ENCODE results near the gene CD9.
"Not testable (repeated sequence)": the region's sequence is repeated elsewhere in the genome, so short reads cannot be mapped to it uniquely, and the experiment has no call there.

Gene CD9

GRCh38 chr12:6181583-6182278 lies 18.5 kb upstream of the CD9 start:
- H3K4me3 ChIP-seq (ENCODE audit: low read depth, low read length) = no peak overlapping the region
- TF ChIP-seq CTCF (conservative IDR thresholded peaks at IDR 0.05; ENCODE audit: low read depth, low read length) = no peak
- no peak for DNase-seq (ENCODE audit: low read depth)

- peak; percentile 87 for DNase-seq (ENCODE audit: low read depth)
- no peak overlapping the region for H3K4me3 ChIP-seq (ENCODE audit: low read depth, low read length)
- no peak for TF ChIP-seq CTCF (conservative IDR thresholded peaks at IDR 0.05; ENCODE audit: low read depth, low read length)
Measured at GRCh38 chr12:6182279-6182898, 17.8 kb upstream of the CD9 start.

GRCh38 chr12:6183689-6184428 lies 16.3 kb upstream of the CD9 start:
- TF ChIP-seq CTCF (conservative IDR thresholded peaks at IDR 0.05; ENCODE audit: low read depth, low read length) = no peak
- peak; percentile 66 for DNase-seq (ENCODE audit: low read depth)
- no peak overlapping the region for H3K4me3 ChIP-seq (ENCODE audit: low read depth, low read length)

DNA sequence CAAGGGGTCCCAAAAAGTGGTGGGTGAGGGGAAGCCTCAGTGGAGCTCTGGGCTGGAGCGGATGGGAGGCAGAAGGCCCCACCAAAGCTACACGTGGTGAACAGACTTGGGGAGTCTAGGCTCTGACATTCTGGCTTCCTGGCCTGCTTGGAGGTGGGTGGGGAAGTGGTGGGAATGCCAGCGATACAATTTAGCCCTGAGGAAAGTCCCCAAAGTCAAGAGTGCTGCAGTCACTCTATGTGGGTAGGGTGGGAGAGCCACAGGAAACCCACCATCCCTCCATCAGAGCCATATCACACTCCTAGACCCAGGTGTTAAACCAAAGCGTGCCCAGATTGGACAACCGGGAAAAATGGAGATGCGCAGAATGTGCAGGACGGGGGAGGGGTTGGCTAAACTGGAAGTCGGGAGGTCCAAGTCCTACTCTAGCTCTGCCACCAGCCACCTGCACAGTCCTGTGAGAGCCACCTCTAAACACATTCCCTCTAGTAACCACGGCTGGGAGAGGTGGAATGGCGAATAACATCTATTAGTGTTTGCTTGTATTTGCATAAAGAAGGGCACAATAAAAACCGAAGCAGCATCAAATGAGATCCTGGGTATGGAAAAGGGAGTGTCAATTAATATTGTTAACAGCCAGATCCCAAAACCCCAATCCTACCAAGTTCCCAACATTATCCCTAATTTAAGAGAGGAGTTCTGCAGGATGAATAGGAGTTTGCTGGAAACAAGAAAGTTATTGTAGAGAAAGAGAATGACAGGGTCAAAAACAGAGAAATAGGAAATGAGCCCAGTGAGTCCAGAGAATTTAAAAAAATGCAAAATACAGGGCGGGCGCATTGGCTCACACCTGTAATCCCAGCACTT lies 14.0 kb upstream of the CD9 start:
- no peak for DNase-seq (ENCODE audit: low read depth)
- no peak for TF ChIP-seq CTCF (conservative IDR thresholded peaks at IDR 0.05; ENCODE audit: low read depth, low read length)
- no peak overlapping the region for H3K4me3 ChIP-seq (ENCODE audit: low read depth, low read length)

DNA sequence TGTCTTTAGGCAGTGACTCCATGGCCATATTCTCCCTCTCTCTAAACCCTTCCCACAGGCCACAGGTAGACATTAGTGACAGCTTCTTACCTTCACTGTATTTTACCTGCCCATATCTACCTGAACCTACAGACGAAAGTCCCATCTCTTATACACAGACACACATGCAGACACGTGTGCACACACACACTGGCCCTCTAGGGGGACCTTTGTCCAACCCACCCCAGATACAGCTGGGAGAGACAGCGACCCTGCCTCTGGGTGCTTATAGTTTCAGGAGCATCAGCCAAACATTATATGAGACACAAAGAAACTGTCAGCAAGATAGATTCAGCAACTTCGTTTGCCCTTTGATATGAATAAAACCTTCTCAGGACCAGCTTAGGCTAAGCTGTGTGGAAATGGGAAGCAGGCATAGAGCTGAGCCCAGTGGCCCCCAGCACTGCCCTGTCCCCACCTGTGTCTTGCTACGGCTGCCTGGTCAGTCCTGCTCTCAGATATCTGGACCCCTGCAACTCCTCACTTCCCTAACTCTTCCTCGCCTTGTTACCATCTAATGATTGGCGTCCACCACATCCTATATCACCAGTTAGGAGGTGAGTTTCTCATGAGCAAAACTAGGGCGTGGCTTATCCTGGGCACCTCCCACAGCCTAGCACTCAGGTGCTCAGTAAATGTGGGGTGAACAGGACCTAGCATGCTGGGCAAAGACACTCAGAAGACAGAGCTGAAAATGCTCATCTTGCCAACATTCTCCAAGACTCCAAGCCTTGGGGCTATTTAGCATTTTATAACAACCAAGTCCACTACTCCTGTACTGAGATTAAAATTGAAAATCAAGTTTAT lies 12.0 kb upstream of the CD9 start:
- no peak for DNase-seq (ENCODE audit: low read depth)
- H3K4me3 ChIP-seq (ENCODE audit: low read depth, low read length) = no peak overlapping the region
- TF ChIP-seq CTCF (conservative IDR thresholded peaks at IDR 0.05; ENCODE audit: low read depth, low read length) = no peak

- DNase-seq (ENCODE audit: low read depth) = no peak
- H3K4me3 ChIP-seq (ENCODE audit: low read depth, low read length) = no peak overlapping the region
- no peak for TF ChIP-seq CTCF (conservative IDR thresholded peaks at IDR 0.05; ENCODE audit: low read depth, low read length)
Measured at GRCh38 chr12:6189028-6189427, 11.2 kb upstream of the CD9 start.

DNA sequence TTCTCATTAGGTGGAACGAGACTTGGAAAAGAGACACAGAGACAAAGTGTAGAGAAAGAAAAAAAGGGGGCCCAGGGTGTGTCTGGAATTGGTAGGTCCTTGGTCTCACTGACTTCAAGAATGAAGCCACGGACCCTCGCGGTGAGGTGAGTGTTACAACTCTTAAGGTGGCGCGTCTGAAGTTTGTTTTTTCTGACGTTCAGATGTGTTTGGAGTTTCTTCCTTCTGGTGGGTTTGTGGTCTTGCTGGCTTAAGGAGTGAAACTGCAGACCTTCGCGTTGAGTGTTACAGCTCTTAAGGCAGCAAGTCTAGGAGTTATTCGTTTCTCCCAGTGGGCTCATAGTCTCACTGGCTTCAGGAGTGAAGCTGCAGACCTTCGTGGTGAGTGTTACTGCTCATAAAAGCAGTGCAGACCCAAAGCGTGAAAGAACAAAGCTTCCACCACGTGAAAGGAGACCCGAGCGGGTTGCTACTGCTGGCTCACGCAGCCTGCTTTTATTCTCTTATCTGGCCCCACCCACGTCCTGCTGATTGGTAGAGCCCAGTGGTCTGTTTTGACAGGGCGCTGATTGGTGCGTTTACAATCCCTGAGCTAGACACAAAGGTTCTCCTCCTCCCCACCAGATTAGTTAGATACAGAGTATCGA lies 10.1 kb upstream of the CD9 start:
- DNase-seq (ENCODE audit: low read depth); H3K4me3 ChIP-seq (ENCODE audit: low read depth, low read length): not testable (repeated sequence)

GRCh38 chr12:6190767-6191530 lies 9.3 kb upstream of the CD9 start:
- DNase-seq (ENCODE audit: low read depth); H3K4me3 ChIP-seq (ENCODE audit: low read depth, low read length): not testable (repeated sequence)
